ENCODE measurements around the gene ANKRD1.
A peak's percentile ranks its signal among the peaks of the same experiment; 100 is the strongest.
"Not testable (repeated sequence)": the region's sequence is repeated elsewhere in the genome, so short reads cannot be mapped to it uniquely, and the experiment has no call there.

The ANKRD1 gene

DNA sequence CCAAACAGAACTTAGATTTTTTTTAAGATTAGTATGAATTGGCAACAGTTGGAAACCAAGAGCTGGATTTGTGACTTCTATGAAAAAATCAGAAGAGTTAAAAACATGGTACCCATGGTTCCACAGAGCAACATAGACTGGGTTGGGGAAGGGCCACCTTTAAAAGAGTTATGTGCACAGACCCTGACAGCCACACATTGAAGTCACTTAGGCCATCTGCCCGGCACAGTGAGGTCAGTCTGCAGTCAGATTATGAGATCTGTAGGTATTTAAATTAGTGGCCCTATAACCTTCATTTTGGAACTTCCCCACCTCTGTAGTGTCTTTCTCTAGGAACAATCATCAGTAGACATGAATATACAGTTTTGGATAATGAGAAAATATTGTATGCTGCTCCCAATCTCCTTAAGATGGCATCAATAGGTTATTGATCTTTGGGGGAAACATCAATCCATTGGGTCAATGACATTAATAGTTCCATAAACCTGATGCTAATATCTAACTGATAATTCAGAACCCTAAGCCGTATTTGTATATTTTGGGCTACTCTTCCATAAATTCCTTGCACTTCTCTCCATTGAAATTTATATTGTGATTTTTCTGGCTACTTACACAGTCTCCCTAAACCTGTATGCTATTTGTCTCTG is 7.0 kb downstream of the ANKRD1 start:
- DNase-seq (ENCODE audit: insufficient read length, low spot score) (no peak), FAIRE-seq (peak; percentile 33)

DNA sequence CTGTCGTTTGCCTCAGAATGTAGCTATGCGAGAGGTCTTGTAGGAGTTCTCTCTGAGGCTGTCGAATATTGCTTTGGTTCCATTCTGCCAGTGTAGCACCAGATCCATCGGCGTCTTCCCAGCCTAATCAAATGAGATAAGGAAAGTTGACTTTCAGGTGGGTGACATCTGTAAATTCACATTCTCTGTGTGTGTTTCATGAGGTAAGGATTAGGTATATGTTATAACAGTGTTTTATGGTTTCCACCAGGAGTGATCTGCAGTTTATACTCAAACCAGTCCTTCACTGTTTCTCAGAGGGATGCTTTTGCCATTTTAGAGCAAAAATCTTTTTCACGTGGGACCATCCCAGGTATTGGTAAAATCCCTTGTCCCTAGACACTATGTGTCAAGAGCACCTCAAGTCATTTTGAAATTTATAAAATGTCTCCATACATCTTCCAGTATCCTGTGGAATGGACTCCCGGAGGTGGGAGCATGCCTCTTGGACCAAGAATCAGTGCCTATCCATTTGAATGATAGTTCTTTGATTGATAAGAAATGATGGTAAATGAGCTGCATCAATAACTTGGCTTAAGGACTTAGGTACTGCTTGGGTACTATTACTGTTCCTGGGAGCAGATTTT is 7.9 kb downstream of the ANKRD1 start:
- FAIRE-seq: peak; percentile 11
- DNase-seq (ENCODE audit: insufficient read length, low spot score): no peak

DNA sequence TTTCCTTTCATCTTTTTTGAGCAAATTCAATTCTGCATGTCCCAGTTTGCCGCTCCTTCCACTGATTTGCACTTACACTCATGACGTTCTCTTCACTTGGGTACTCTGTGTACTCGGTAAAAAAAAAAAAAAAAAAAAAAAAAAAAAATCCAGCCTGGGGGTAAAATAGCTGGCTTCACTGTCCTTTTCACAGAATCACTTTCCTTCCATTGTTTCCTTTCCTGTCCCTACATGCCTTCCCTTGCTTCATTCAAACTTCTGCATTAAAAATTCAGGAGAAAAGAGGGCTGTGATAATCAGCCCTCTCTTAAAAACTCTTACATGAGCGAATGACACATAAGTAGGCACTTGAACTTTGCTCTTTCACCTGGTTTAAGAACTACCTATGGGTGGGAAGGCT is 8.7 kb downstream of the ANKRD1 start:
- FAIRE-seq (no peak), DNase-seq (ENCODE audit: insufficient read length, low spot score) (no peak)

DNA sequence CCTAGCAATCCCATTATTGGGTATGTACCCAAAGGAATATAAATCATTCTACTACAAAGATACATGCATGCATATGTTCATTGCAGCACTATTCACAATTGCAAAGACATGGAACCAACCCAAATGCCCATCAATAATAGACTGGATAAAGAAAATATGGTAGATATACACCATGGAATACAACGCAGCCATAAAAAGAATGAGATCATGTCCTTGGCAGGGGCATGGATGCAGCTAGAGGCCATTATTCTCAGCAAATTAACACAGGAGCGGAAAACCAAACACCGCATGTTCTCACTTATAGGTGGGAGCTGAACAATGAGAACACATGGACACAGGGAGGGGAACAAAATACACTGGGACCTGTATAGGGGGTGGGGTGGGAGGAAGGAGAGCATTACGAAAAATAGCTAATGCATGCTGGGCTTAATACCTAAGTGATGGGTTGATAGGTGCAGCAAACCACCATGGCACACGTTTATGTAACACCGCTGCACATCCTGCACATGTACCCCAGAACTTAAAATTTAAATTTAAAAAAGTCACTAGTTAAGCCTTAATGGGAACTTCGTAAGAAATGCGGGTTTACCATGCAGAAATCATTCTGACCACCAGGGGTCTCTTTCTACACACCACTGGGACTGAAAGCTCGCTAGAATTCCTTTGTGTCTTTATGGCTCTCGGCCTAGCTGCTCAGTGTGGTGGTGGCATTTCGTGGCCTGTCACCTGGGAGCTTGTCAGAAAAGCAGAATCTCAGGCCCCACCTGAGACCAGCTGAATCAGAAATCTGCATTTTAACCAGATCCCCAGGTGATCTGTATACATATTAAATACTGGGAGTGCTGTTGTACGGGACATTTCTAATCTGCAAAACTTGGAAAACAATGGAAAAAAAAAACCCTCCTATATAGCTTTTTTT is 9.5 kb downstream of the ANKRD1 start:
- FAIRE-seq: peak; percentile 97
- peak; percentile 44 for DNase-seq (ENCODE audit: insufficient read length, low spot score)

DNA sequence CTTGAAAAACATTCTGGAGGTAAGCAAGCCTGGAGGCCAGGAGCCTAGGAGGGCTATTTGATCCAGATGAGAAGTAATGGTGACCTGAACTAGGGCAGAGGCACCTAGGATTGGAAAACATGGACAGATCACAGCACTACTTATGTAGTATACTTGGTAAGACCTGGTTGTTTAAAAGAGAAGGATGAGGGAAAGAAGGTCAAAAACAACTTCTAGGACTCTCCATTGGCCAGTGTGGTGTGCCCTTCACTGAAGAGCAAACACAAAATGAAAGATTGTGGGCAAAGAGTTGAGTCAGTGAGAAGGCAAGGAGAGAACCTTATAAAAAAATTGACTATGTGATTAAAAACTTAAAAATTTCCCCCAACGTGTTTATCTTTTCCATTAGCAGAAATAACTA is 14.3 kb downstream of the ANKRD1 start:
- DNase-seq (ENCODE audit: insufficient read length, low spot score) (no peak), FAIRE-seq (no peak)

DNA sequence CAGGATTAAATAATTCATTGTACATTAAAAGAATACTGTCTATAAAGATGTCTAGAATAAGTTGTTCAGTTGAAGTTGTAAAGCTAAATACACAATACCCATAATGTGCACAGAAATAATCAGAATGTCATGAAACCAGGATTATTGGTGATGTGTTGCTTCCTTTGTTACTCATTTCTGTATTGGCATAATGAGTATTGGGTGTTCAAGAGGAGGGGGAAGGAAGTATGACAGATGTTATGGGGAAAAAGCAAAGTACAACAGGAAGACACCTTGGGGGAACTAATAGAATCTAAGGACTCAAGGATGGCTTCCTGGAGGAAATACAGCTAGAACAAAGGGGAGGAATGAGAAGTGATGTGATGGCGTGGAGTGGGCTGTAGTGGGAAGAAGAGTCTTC is 15.0 kb downstream of the ANKRD1 start:
- no peak for DNase-seq (ENCODE audit: insufficient read length, low spot score)
- FAIRE-seq: no peak

DNA sequence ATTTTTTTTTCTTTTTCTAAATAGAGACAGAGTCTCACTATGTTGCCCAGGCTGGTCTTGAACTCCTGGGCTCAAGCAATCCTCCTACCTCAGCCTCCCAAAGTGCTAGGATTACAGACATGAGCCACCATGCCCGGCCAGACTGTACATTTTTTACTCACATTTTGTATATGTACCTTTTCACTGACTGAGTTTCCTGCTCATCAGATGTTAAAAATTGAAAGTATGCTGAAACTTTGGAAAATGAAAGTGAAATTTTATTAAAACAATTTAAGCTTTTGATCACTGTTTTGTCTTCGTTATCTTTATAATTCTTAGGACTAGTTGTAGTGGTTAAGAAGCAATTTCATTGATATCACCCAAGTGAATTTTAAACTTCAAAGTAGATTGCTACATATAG is 24.0 kb downstream of the ANKRD1 start:
- FAIRE-seq; DNase-seq (ENCODE audit: insufficient read length, low spot score): not testable (repeated sequence)

DNA sequence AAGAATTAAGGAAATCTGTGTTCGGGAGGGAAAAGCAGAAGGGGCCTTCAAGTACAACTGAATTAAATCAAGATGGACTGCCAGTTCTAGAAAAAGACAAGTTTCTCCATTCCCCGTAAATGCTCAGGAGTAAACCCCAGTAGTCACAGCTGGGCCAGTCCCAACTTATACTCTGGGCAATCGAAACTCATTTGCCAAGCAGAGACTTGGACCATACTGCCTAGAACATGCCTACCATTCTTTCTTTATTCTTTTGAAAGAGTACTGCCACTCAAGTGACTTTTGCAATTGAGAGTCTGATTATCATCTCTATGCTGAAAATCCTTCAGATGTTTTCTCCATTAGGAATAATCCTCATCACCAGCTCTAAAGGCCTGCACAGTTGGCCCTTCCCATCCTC is 27.7 kb downstream of the ANKRD1 start:
- DNase-seq (ENCODE audit: insufficient read length, low spot score) (no peak), FAIRE-seq (no peak)

DNA sequence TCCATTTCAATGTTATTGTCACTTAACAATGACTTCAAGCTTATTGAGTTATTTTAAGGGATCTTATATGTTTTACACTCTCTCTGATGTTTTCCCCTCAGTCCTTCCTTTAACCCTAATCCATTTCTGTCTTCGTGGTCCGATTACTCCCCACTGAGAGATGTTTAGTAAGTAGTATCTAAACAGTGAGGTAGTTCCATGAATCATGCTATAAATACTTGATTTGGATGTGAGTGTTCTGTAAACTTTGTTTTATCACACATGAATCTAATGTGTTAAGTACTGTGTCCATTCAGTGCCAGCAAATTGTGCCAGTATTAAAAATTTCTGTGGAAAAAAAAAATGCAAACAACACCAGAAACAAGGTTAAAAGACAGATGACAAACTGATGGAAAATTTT is 30.5 kb downstream of the ANKRD1 start:
- no peak for DNase-seq (ENCODE audit: insufficient read length, low spot score)
- FAIRE-seq: no peak

DNA sequence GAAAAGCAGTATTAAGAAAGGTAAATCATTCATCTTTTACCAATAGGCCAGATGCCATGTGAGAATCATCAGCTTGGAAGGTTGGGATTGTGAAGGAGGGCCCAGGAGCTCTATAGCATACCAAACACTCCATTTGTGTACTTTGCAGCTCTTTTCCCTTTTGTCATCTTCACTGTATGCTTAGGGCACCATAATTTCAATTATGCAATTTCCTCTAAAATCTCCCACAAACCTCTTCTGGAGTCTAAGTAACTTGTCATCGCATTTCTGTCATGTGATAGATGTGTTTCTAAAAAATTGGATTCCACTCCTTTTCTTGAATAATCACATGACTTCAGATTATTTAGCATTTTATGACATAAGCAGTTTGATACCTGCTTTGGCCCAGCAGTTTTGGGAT is 31.3 kb downstream of the ANKRD1 start:
- FAIRE-seq: no peak
- no peak for DNase-seq (ENCODE audit: insufficient read length, low spot score)

DNA sequence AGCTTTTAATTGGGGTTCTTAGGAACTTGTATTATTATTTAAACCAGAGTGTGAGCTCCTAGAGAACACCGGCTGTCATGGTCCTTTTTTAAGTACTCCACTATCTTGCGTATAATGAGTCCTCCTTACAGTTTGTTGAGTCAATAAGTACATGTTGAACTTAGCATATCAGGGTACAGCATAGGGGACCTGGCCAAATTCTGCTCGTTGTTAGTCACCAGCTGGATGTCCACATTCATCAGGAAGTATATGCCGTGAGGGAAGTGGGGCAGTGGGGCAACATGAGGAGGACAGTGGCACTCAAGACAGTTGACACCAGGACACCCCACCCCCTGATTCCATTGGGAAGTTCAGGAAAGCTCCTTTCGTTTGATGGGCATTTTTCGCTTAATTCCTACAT is 32.5 kb downstream of the ANKRD1 start:
- FAIRE-seq: no peak
- DNase-seq (ENCODE audit: insufficient read length, low spot score): no peak

DNA sequence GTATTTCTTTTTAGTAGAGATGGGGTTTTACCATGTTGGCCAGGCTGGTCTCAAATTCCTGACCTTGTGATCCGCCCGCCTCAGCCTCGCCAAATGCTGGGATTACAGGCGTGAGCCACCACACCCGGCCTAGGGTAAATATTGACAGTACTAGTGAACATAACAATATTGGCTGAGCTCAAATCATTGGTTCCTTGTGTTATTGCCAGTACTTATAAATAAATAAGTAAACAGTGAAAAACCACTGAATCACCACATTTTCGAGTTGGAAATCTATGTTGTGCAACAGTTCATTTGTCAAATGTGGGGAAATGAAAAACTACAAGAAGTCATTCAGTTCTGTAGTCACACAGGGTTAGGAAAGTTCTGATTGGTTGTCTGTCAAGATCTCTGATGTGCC is 33.3 kb downstream of the ANKRD1 start:
- FAIRE-seq: no peak
- DNase-seq (ENCODE audit: insufficient read length, low spot score): no peak

DNA sequence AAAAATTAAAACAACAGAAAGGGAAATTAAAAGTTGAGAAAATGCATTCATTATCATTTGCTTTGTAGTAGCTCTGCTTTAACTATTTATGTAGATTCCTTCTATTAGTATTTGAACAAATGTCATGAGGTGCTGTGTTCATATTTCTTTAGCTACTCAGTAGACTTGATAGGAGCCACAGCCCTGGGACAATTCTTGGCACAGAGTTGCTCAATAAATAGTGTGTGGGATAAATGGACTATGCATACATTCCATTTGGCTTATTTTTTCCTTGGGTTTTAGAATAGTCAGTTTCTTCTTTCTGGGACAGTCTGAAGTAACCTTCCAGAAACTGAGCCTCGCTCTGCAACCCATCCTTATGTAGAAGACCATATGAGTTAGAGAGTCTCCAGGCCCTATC is 35.7 kb downstream of the ANKRD1 start:
- DNase-seq (ENCODE audit: insufficient read length, low spot score): no peak
- FAIRE-seq: no peak

DNA sequence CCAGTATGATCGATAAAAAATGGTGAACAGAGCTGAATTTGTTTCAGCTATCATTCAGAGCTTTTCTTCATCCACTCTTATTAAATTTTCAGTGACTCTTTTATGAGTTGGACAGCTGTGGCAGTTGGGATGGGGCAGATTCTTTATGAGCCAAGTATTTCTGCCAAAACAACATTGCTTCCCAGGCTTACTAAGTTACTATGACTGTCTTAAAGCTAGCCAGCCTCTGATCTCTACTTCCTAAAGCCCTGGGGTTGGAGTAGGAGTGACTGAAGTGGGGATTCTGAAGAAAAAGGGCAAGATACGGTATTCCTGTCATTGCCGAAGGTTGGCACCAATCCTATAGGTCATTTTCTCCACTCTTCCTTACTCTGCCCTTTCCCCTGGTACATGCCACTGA is 36.5 kb downstream of the ANKRD1 start:
- DNase-seq (ENCODE audit: insufficient read length, low spot score): no peak
- FAIRE-seq: no peak

DNA sequence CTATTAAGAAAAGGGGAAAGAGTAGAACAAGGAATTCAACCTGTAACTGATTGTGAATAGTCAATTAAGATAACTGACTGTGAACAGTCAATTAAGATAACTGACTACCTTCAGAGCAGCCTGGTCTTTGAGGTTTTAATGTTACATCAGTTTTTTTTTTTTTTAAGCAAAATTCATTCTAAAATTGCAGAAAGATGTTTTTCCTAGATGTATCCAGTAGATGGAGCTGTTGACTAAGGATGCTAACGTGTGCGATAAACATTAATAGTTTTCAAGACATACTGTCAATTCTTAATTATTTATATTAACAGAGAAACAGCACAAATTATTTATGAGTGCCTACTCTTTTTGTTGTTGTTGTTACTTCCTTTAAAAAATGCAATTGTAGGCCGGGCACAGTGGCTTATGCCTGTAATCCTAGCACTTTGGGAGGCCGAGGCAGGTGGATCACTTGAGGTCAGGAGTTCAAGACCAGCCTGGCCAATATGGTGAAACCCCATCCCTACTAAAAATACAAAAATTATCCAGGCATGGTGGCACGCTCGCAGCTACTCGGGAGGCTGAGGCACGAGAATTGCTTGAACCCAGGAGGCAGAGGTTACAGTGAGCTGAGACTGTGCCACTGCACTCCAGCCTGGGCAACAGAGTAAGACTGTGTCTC is 40.7 kb downstream of the ANKRD1 start:
- FAIRE-seq: peak; percentile 89
- not testable (repeated sequence) for DNase-seq (ENCODE audit: insufficient read length, low spot score)

DNA sequence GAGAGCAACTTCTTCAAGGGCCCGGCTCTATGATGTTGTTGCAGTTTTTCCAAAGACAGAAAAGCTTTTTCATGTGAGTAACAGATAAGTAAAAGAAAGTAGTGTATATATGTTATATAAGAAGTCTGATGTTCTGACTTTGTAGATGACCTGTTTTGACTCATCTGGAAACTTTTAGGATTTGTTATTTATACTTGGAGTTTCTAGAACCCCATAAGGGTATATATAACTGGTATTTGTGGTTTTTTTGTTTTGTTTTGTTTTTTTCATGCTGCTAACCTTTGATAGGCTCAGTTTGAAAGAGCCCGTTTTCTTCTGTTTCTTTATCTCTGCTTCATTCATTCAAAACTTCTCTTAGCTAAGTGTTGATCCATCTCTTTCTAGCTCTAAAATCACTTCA is 41.8 kb downstream of the ANKRD1 start:
- FAIRE-seq (no peak), DNase-seq (ENCODE audit: insufficient read length, low spot score) (no peak)

DNA sequence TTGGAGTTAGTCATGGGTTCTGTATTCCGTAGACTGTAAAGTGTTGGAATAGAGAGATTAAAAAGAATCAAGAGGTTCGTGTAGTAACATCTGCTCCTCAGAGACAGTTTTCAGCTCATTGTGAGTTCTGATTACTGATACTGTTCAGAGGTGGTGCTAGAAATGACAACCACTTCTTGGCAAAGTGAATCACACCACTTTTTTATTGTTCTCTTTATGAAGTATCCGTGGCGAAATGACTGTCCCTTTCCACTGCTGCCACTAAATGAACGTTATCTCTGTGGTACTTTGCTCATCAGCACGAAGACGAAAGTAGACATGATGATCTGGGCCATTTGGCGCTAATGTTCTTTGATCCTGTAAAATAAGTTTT is 48.3 kb downstream of the ANKRD1 start:
- FAIRE-seq: no peak
- DNase-seq (ENCODE audit: insufficient read length, low spot score): no peak

DNA sequence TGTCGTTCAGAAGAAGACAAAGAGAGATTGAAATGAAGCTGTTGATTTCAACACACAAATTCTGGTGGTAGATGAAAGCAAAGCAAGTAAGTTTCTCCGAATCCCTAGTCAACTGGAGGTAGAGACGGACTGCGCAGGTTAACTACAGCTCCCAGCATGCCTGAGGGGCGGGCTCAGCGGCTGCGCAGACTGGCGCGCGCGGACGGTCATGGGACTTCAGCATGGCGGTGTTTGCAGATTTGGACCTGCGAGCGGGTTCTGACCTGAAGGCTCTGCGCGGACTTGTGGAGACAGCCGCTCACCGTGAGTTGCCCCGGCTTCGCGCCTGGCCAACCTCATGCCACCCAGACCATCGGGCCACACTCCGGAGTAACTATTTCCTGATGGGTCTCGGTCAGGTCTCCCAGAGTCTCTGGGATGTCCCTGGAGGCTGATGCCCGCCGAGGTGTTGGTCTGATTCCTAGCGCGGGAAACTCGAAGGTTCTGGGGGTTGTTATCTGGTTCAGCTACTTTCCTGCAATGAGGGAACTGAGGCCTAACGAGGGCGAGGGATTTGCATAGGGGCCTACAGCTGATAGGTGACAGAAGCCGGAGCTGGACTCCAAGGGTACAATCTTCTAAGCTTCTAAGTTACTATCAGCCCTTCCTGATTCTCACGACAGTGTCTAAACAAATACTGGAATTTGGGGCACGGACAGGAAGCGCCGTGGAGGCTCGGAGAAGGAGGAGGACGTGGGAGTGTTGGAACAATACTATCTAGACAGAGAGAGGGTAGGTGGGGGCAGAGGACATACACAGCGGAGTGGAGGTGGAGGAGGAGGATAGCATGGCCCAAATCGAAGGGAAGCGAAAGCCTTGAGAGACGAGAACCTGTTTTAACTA is 48.9 kb downstream of the ANKRD1 start, which contains the start of gene RPP30:
Gene RPP30, plus strand, starts transcription at position 209 of the 882 bp plus-strand sequence. Its CDS starts 13 bp downstream, at position 222.
- DNase-seq (ENCODE audit: insufficient read length, low spot score): peak; percentile 58
- FAIRE-seq: peak; percentile 97

DNA sequence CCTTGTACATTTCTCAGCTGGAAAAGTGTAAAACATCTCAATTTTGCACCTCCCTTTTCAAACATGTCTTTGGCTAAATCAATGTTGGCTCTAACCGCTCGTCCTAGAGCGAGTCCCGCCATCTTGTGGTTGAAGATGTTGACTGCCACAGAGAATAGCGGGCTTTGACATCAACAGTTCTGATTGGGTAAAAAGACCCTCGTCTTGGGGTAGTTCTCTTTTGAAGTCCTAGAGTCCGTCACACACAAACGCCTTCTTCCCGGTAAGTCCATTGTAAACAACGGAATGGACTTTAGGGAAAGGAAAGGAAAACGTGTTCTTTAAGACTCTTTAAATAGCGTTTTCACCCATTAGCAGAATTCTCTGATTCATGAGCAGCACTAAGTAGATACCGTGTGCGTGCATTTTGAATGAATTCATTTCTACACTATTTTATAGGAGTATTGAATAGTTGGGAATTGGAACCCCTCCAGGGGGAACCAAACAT is 49.6 kb downstream of the ANKRD1 start:
- FAIRE-seq: no peak
- DNase-seq (ENCODE audit: insufficient read length, low spot score): no peak

DNA sequence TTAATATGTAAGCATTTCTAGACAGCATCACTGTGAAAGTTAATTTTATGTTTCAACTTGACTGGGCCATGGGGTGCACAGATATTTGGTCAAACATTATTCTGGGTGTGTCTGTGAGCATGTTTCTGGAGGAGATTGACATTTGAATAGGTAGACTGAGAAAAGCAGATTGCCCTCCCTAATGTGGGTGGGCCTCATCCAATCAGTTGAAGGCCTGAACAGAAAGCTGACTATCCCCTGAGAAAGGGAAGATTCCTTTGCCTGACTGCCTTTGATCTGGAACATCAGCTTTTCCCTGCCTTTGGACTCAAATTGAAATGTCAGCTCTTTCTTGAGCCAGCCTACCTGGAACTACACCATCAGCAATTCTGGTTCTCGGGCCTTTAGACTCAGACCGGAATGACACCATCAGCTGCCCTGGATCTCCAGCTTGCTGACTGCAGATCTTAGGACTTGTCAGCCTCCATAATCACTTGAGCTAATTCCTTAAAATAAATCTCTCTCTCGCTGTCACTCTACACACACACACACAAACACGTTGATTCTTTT is 54.8 kb downstream of the ANKRD1 start:
- FAIRE-seq (peak; percentile 39), DNase-seq (ENCODE audit: insufficient read length, low spot score) (no peak)
